ENCODE data around the gene MYD88.

MYD88 gene

GRCh38 chr3:38105525-38105924 is 32.9 kb upstream of the MYD88 start:
- Histone ChIP-seq H3K4me3 (ENCODE audit: low read length) (no peak overlapping the region), H3K9ac (ENCODE audit: low read depth, low read length) (no peak overlapping the region), H3K27me3 (ENCODE audit: insufficient read depth, low read length) (no peaks in the 10 kb centered on the region), H3K36me3 (ENCODE audit: insufficient read depth, low read depth, low read length) (no peaks in the 10 kb centered on the region), H3K4me1 (ENCODE audit: insufficient read depth, low read length) (peaks cover 13% of the 10 kb centered on the region), H3K27ac (ENCODE audit: low read length) (no peak overlapping the region), H3K9me3 (ENCODE audit: insufficient read depth, low read depth, low read length) (no peaks in the 10 kb centered on the region; the same call in 1 of the 2 replicates)

- no peaks in the 10 kb centered on the region; the same call in 1 of the 2 replicates for H3K9me3 ChIP-seq (ENCODE audit: insufficient read depth, low read depth, low read length)
- no peak overlapping the region for H3K27ac ChIP-seq (ENCODE audit: low read length)
These were observed 30.4 kb upstream of the MYD88 start for GRCh38 chr3:38107911-38108648.

GRCh38 chr3:38108649-38109579 is 29.5 kb upstream of the MYD88 start:
- no peak overlapping the region for H3K4me3 ChIP-seq (ENCODE audit: low read length)
- no peaks in the 10 kb centered on the region for H3K4me1 ChIP-seq (ENCODE audit: insufficient read depth, low read length)
- H3K36me3 ChIP-seq (ENCODE audit: insufficient read depth, low read depth, low read length) = no peaks in the 10 kb centered on the region
- no peak overlapping the region for H3K27ac ChIP-seq (ENCODE audit: low read length)
- no peaks in the 10 kb centered on the region; the same call in 1 of the 2 replicates for H3K9me3 ChIP-seq (ENCODE audit: insufficient read depth, low read depth, low read length)
- no peaks in the 10 kb centered on the region for H3K27me3 ChIP-seq (ENCODE audit: insufficient read depth, low read length)
- H3K9ac ChIP-seq (ENCODE audit: low read depth, low read length) = no peak overlapping the region

More at GRCh38 chr3:38107911-38108648, 30.4 kb upstream of the MYD88 start:
- H3K9ac ChIP-seq (ENCODE audit: low read depth, low read length) = no peak overlapping the region
- no peaks in the 10 kb centered on the region for H3K4me1 ChIP-seq (ENCODE audit: insufficient read depth, low read length)
- H3K4me3 ChIP-seq (ENCODE audit: low read length) = no peak overlapping the region
- no peaks in the 10 kb centered on the region for H3K27me3 ChIP-seq (ENCODE audit: insufficient read depth, low read length)
- no peaks in the 10 kb centered on the region for H3K36me3 ChIP-seq (ENCODE audit: insufficient read depth, low read depth, low read length)

- H3K9me3 ChIP-seq (ENCODE audit: insufficient read depth, low read depth, low read length) = no peaks in the 10 kb centered on the region; the same call in 1 of the 2 replicates
- no peak overlapping the region for H3K4me3 ChIP-seq (ENCODE audit: low read length)
- 0 out of 2 replicates have a peak, but pooled peaks cover 1% of the 10 kb centered on the region for H3K27me3 ChIP-seq (ENCODE audit: insufficient read depth, low read length)
- H3K27ac ChIP-seq (ENCODE audit: low read length) = no peak overlapping the region
- H3K9ac ChIP-seq (ENCODE audit: low read depth, low read length) = no peak overlapping the region
- H3K4me1 ChIP-seq (ENCODE audit: insufficient read depth, low read length) = no peaks in the 10 kb centered on the region
- no peaks in the 10 kb centered on the region for H3K36me3 ChIP-seq (ENCODE audit: insufficient read depth, low read depth, low read length)
These were observed 28.7 kb upstream of the MYD88 start for GRCh38 chr3:38109580-38110313.

GRCh38 chr3:38110314-38111050 is 28.0 kb upstream of the MYD88 start:
- Histone ChIP-seq H3K36me3 (ENCODE audit: insufficient read depth, low read depth, low read length) (no peaks in the 10 kb centered on the region), H3K27me3 (ENCODE audit: insufficient read depth, low read length) (0 out of 2 replicates have a peak, but pooled peaks cover 4% of the 10 kb centered on the region), H3K4me1 (ENCODE audit: insufficient read depth, low read length) (no peaks in the 10 kb centered on the region), H3K9ac (ENCODE audit: low read depth, low read length) (no peak overlapping the region), H3K4me3 (ENCODE audit: low read length) (no peak overlapping the region), H3K27ac (ENCODE audit: low read length) (no peak overlapping the region), H3K9me3 (ENCODE audit: insufficient read depth, low read depth, low read length) (no peaks in the 10 kb centered on the region; the same call in 1 of the 2 replicates)

GRCh38 chr3:38111201-38111600 is 27.3 kb upstream of the MYD88 start:
- Histone ChIP-seq H3K9me3 (ENCODE audit: insufficient read depth, low read depth, low read length) (no peaks in the 10 kb centered on the region), H3K27ac (ENCODE audit: low read length) (no peak overlapping the region), H3K36me3 (ENCODE audit: insufficient read depth, low read depth, low read length) (no peaks in the 10 kb centered on the region), H3K4me1 (ENCODE audit: insufficient read depth, low read length) (no peaks in the 10 kb centered on the region), H3K4me3 (ENCODE audit: low read length) (no peak overlapping the region), H3K9ac (ENCODE audit: low read depth, low read length) (no peak overlapping the region), H3K27me3 (ENCODE audit: insufficient read depth, low read length) (0 out of 2 replicates have a peak, but pooled peaks cover 4% of the 10 kb centered on the region)

GRCh38 chr3:38111696-38112377 is 26.6 kb upstream of the MYD88 start:
- no peak overlapping the region for H3K9ac ChIP-seq (ENCODE audit: low read depth, low read length)
- H3K4me3 ChIP-seq (ENCODE audit: low read length) = no peak overlapping the region
- H3K9me3 ChIP-seq (ENCODE audit: insufficient read depth, low read depth, low read length) = no peaks in the 10 kb centered on the region
- H3K36me3 ChIP-seq (ENCODE audit: insufficient read depth, low read depth, low read length) = no peaks in the 10 kb centered on the region
- 0 out of 2 replicates have a peak, but pooled peaks cover 4% of the 10 kb centered on the region for H3K27me3 ChIP-seq (ENCODE audit: insufficient read depth, low read length)
- H3K4me1 ChIP-seq (ENCODE audit: insufficient read depth, low read length) = no peaks in the 10 kb centered on the region
- H3K27ac ChIP-seq (ENCODE audit: low read length) = no peak overlapping the region

- Histone ChIP-seq H3K27me3 (ENCODE audit: insufficient read depth, low read length) (0 out of 2 replicates have a peak, but pooled peaks cover 4% of the 10 kb centered on the region), H3K36me3 (ENCODE audit: insufficient read depth, low read depth, low read length) (no peaks in the 10 kb centered on the region), H3K9me3 (ENCODE audit: insufficient read depth, low read depth, low read length) (no peaks in the 10 kb centered on the region), H3K4me3 (ENCODE audit: low read length) (no peak overlapping the region), H3K4me1 (ENCODE audit: insufficient read depth, low read length) (no peaks in the 10 kb centered on the region), H3K27ac (ENCODE audit: low read length) (no peak overlapping the region), H3K9ac (ENCODE audit: low read depth, low read length) (no peak overlapping the region)
These were observed 26.1 kb upstream of the MYD88 start for GRCh38 chr3:38112378-38112761.

- H3K4me3 ChIP-seq (ENCODE audit: low read length) = no peak overlapping the region
- 0 out of 2 replicates have a peak, but pooled peaks cover 4% of the 10 kb centered on the region for H3K27me3 ChIP-seq (ENCODE audit: insufficient read depth, low read length)
- H3K36me3 ChIP-seq (ENCODE audit: insufficient read depth, low read depth, low read length) = no peaks in the 10 kb centered on the region
- no peaks in the 10 kb centered on the region for H3K9me3 ChIP-seq (ENCODE audit: insufficient read depth, low read depth, low read length)
- no peak overlapping the region for H3K27ac ChIP-seq (ENCODE audit: low read length)
- H3K4me1 ChIP-seq (ENCODE audit: insufficient read depth, low read length) = no peaks in the 10 kb centered on the region
- H3K9ac ChIP-seq (ENCODE audit: low read depth, low read length) = no peak overlapping the region
These were observed 24.2 kb upstream of the MYD88 start for GRCh38 chr3:38114052-38114874.
